ENCODE results near the gene TCHH.
A peak's percentile ranks its signal among the peaks of the same experiment; 100 is the strongest.

Gene TCHH

GRCh38 chr1:152125834-152126443 is 10.7 kb upstream of the TCHH start:
- Histone ChIP-seq H3K79me2 (ENCODE audit: insufficient read depth, low read length) (no peaks in the 10 kb centered on the region), H3K9ac (ENCODE audit: low read length) (no peak overlapping the region), H3K9me3 (ENCODE audit: insufficient read depth, low read length) (no peaks in the 10 kb centered on the region), H3K27me3 (ENCODE audit: low read length) (no peaks in the 10 kb centered on the region), H2AFZ (ENCODE audit: low read depth, low read length, severe bottlenecking) (no peak overlapping the region), H3F3A (ENCODE audit: insufficient read depth) (no peaks in the 10 kb centered on the region), H4K20me1 (ENCODE audit: low read depth, low read length) (no peaks in the 10 kb centered on the region), H3K4me2 (ENCODE audit: low read depth, low read length, poor library complexity, severe bottlenecking) (no peak overlapping the region), H3K4me3 (ENCODE audit: insufficient read depth, low read length, poor library complexity, severe bottlenecking) (no peak overlapping the region), H3K27ac (ENCODE audit: low read depth, low read length) (no peak overlapping the region), H3K36me3 (ENCODE audit: low read length) (no peaks in the 10 kb centered on the region), H3K9me2 (replicated peaks; ENCODE audit: insufficient read depth, low read length) (no peaks in the 10 kb centered on the region)
- TF ChIP-seq CTCF (IDR thresholded peaks at IDR 0.05; ENCODE audit: insufficient read depth, low read length, poor library complexity, severe bottlenecking) (no peak), EZH2phosphoT487 (conservative IDR thresholded peaks at IDR 0.05; ENCODE audit: low read length) (no peak)

GRCh38 chr1:152118915-152119314 is 3.7 kb upstream of the TCHH start:
- TF ChIP-seq EZH2phosphoT487 (conservative IDR thresholded peaks at IDR 0.05; ENCODE audit: low read length) (no peak), CTCF (IDR thresholded peaks at IDR 0.05; ENCODE audit: insufficient read depth, low read length, poor library complexity, severe bottlenecking) (no peak)
- Histone ChIP-seq H3K9me2 (replicated peaks; ENCODE audit: insufficient read depth, low read length) (no peaks in the 10 kb centered on the region), H3K9me3 (ENCODE audit: insufficient read depth, low read length) (no peaks in the 10 kb centered on the region), H3K79me2 (ENCODE audit: insufficient read depth, low read length) (no peaks in the 10 kb centered on the region), H4K20me1 (ENCODE audit: low read depth, low read length) (no peaks in the 10 kb centered on the region), H3F3A (ENCODE audit: insufficient read depth) (no peaks in the 10 kb centered on the region), H3K27me3 (ENCODE audit: low read length) (no peaks in the 10 kb centered on the region), H3K36me3 (ENCODE audit: low read length) (no peaks in the 10 kb centered on the region), H3K27ac (ENCODE audit: low read depth, low read length) (no peak overlapping the region), H3K4me3 (ENCODE audit: insufficient read depth, low read length, poor library complexity, severe bottlenecking) (no peak overlapping the region), H2AFZ (ENCODE audit: low read depth, low read length, severe bottlenecking) (no peak overlapping the region), H3K4me2 (ENCODE audit: low read depth, low read length, poor library complexity, severe bottlenecking) (no peak overlapping the region), H3K9ac (ENCODE audit: low read length) (no peak overlapping the region)

- peak overlapping the region; percentile 73 for H3K4me2 ChIP-seq (ENCODE audit: low read depth, low read length, poor library complexity, severe bottlenecking)
These were observed 2.3 kb downstream of the TCHH start for GRCh38 chr1:152112885-152113432.

More at GRCh38 chr1:152112885-152113432, 2.3 kb downstream of the TCHH start:
- H3K79me2 ChIP-seq (ENCODE audit: insufficient read depth, low read length): no peaks in the 10 kb centered on the region
- H3K27me3 ChIP-seq (ENCODE audit: low read length): no peaks in the 10 kb centered on the region
- no peak overlapping the region for H3K27ac ChIP-seq (ENCODE audit: low read depth, low read length)
- no peaks in the 10 kb centered on the region for H3K9me2 ChIP-seq (replicated peaks; ENCODE audit: insufficient read depth, low read length)
- no peaks in the 10 kb centered on the region for H3F3A ChIP-seq (ENCODE audit: insufficient read depth)
- H4K20me1 ChIP-seq (ENCODE audit: low read depth, low read length): no peaks in the 10 kb centered on the region
- H3K9me3 ChIP-seq (ENCODE audit: insufficient read depth, low read length): no peaks in the 10 kb centered on the region
- no peak for TF ChIP-seq CTCF (IDR thresholded peaks at IDR 0.05; ENCODE audit: insufficient read depth, low read length, poor library complexity, severe bottlenecking)
- no peak for TF ChIP-seq EZH2phosphoT487 (conservative IDR thresholded peaks at IDR 0.05; ENCODE audit: low read length)
- peak overlapping the region; percentile 54 for H3K9ac ChIP-seq (ENCODE audit: low read length)
- no peaks in the 10 kb centered on the region for H3K36me3 ChIP-seq (ENCODE audit: low read length)
- peak overlapping the region; percentile 52 for H3K4me3 ChIP-seq (ENCODE audit: insufficient read depth, low read length, poor library complexity, severe bottlenecking)
- peak overlapping the region; percentile 75 for H2AFZ ChIP-seq (ENCODE audit: low read depth, low read length, severe bottlenecking)
